ENCODE measurements around the gene TRMT2A. TPM values are rescaled to one million over a fixed set of nuclear protein-coding genes. Genes with fewer than 3 reads are reported as not detected.

Gene TRMT2A
- total RNA-seq, 1 experiment from 2014 or later: 39.9 TPM

DNA sequence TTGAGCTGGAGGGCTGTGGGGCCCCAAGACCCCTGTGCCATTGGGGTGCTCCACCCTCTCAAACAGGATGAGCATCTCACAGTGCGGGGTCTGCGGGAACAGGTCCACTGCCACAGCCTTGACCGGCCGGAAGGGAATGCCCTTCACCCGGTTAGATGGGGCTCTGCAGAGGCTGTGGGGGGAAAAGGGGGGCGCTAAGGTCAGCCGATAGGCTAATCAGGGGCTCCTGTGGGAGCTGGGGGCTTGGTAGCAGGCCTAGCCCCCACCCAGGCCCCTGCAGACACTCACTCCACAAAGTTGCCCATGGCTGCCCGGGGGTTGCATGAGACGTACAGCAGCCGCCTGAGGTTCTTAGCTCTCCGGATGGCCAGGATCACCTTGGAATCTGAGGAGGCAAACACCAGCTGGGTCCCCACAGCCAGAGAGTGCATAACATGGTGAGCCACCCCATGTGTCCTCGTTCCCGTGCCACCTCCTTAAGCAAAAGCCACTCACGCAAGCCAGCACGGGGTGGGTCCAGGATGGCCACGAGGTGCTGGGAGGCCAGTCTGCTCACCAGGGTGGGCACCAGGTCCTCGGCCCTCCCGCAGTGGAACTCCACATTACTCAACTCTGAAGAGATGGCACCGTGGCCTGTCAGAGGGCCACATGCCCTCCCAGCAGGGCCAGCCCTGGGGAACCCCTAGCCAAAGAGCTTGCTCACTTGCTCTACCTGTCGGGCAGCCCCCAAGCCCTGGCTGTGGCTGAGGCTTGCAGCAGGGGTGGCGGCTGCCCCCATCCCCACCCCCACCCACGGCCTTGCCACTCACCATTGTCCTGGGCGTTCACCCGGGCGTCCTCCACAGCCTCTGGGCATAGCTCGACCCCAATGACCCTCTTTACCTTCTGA lies 4.2 kb downstream of the TRMT2A start:
- peaks cover 90% of the 10 kb centered on the region for H3K36me3 ChIP-seq

DNA sequence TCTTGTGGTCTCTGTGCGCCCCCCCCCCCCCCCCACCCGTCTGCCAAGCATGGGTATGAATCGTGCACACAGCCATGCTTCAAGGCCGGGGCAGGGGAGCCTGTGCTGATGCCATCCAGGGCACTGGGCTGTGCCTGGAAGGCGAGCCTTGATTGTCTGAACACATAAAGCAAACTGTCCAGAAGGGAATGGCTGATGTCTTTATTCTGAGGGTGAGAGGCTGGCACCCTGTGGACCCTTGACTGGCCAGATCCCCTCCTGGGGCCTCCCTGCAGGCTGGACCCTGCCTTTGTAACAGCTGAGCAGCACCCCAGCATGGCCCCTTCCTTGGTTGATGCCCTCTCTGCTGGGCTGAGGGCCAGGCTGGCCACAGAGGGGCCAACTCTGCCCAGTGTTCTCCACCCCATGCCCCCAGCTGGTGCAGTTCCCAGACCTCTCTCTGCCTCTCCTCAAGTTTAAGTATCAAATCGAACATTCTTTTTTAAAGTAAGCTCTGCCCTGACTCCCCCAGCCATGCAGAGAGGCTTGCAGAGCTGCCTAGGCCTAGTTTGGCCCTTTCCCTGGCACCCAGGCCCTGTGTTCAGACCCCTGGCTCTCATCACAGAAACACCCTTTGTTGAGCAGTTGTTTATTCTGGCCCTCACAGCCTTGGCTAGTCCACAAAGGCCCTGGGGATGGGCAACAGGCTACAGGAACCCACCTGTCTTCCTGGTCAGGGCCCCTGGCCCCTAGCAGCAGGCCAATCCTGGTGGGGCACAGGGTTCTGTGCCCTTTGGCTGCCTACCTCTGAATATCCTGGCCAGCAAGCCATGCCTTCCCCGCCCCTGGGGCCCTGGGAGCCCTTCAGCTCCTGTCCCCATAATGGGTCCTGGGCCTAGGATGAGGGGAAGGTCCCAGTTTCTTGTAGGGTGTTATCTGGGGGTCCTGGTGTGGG lies 5.1 kb downstream of the TRMT2A start:
- H3K4me1 ChIP-seq (replicated peaks): peaks cover 11% of the 10 kb centered on the region
- no peak overlapping the region for H3K4me3 ChIP-seq
- peaks cover 96% of the 10 kb centered on the region for H3K36me3 ChIP-seq
- H3K27ac ChIP-seq: no peak overlapping the region
- no peaks in the 10 kb centered on the region for H3K9me3 ChIP-seq (replicated peaks)
- H3K27me3 ChIP-seq (replicated peaks): no peaks in the 10 kb centered on the region
- no peak for DNase-seq (ENCODE audit: low read depth in 1 of 2, low spot score in 2 of 2)

More for the DNA sequence above, 4.2 kb downstream of the TRMT2A start:
- Histone ChIP-seq H3K9me3 (replicated peaks) (no peaks in the 10 kb centered on the region), H3K4me1 (replicated peaks) (peaks cover 11% of the 10 kb centered on the region), H3K4me3 (no peak overlapping the region), H3K27ac (no peak overlapping the region), H3K27me3 (replicated peaks) (no peaks in the 10 kb centered on the region)
- no peak for DNase-seq (ENCODE audit: low read depth in 1 of 2, low spot score in 2 of 2)

DNA sequence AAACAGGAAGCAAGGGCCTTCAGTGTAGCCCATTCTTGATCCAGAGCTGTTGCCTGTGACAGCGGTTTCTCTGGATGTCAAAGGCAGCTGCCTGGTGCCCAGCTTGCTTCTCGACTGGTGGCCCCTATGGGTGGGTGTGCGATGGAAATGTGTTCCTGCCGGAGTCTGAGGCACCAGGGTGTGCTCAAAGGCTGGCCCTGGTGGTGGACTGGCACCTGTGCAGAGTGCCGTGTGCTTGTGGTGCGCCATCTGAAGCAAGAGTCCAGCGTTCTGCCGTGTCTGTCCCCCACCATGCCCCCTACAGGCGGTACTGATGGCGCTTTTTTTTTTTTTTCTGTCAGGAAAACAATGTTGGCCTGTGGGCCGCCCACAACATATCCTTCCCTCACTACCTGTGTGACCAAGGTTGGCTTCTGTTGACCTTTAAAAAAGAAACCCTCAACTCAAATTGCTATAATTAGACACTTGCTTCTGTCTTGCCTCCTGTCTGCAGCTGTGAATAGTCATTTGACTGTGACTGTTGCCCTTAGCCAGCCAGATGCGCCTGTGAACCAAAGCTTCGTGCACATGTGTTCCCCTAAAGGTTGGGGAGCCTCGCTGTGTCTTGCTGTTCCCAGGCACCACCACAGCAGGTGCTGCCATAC lies 5.9 kb downstream of the TRMT2A start:
- Histone ChIP-seq H3K36me3 (peaks cover 98% of the 10 kb centered on the region), H3K27ac (no peak overlapping the region), H3K27me3 (replicated peaks) (no peaks in the 10 kb centered on the region), H3K4me1 (replicated peaks) (peaks cover 8% of the 10 kb centered on the region), H3K4me3 (no peak overlapping the region), H3K9me3 (replicated peaks) (no peaks in the 10 kb centered on the region)
- DNase-seq (ENCODE audit: low read depth in 1 of 2, low spot score in 2 of 2): no peak

DNA sequence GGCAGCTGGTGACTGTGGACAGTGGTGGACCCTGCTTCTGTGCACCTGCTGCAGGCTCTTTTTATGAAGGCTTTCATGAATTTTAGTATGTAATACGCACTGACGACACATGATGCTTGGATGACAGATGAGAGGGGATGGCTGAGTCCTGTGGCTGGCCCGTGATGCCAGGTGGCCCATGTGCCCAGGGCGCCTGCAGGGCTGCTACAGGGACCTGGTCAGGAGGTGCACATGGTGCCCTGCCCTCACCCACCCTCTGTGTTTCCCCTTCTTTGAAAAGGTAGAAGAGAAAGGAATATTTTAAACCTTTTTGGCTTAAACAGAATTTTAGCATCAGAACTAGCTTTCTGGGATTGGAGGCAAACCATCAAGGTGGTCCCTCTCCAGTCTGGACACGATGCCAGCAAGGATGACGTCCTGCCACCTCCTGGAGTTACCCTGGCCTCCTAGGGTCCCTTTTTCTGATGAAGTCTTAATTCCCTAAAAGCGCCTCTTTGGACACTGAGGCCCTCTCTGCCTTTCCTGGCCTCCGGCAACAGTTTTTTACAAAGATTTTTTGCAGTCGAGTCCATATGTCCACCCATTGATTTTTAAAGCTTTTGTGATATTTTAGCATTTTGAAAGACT lies 6.6 kb downstream of the TRMT2A start:
- H3K27me3 ChIP-seq (replicated peaks): no peaks in the 10 kb centered on the region
- peaks cover 2% of the 10 kb centered on the region for H3K4me1 ChIP-seq (replicated peaks)
- H3K27ac ChIP-seq: no peak overlapping the region
- no peak overlapping the region for H3K4me3 ChIP-seq
- DNase-seq (ENCODE audit: low read depth in 1 of 2, low spot score in 2 of 2): no peak
- H3K36me3 ChIP-seq: peaks cover 98% of the 10 kb centered on the region
- H3K9me3 ChIP-seq (replicated peaks): no peaks in the 10 kb centered on the region

DNA sequence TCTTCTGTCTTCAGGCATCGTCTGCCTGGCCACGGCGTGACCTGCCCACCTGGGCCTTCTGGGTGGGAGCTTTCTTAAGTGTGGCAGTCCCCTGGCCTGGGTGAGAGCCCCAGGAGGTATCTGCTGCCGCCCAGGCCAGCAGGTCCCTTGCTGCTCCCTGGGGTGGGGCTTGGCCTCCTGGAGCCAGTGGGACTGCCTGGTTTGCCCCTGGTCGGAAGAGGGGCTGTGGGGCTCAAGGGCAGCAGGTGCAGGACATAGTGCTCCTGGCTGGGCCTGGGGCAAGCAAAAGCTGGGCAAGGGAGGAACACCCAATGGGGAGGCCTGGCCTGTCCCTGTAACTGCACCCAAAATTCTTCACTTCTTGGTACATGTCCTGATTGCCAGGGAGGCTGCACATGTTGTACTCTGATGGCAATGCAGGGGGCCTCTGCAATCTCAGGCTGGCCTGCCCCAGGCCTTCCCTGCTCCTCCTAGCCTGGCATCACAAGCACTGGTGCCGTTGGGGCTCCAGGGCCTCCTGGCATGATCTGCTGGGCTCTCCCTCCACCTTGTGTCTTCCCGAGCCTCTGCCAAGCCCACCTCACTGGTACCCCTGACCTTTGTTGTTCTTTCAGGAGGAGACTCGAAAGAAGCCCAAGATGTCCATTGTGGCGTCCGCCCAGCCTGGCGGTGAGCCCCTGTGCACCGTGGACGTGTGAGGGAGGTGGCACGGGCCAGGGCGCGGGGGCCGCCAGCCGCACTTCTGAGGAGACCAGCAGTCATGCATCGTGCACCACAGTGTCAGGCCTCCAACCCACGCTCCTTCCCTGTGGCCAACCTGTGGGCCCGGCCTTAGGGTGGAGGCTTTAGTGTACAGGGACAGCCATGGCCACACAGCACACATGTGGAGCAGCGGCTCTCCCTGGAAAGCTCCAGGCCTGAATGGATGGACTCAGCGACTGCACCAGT lies 7.3 kb downstream of the TRMT2A start:
- Histone ChIP-seq H3K27ac (no peak overlapping the region), H3K4me3 (no peak overlapping the region), H3K27me3 (replicated peaks) (no peaks in the 10 kb centered on the region), H3K36me3 (peaks cover 98% of the 10 kb centered on the region), H3K4me1 (replicated peaks) (no peaks in the 10 kb centered on the region), H3K9me3 (replicated peaks) (no peaks in the 10 kb centered on the region)
- DNase-seq (ENCODE audit: low read depth in 1 of 2, low spot score in 2 of 2): no peak

DNA sequence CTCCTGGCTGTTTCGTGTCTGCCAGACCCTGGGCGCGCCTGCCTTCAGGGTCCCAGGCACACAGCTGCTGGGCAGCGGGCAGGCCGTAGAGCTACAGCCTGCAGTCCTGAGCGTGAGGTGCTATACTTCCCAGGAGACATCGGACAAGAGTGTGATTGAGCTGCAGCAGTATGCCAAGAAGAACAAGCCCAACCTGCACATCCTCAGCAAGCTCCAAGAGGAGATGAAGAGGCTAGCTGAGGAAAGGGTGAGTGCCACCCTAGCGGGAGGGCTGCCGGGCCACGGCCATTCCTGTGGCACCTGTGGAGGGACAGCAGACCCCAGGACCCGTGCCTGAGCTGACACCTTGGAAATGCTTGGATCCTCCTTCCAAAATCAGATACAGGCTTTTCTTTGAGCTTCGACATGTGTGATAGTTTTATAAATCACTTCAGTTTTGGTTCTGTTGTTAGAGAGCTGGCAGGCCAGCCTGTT lies 8.2 kb downstream of the TRMT2A start:
- Histone ChIP-seq H3K27me3 (replicated peaks) (no peaks in the 10 kb centered on the region), H3K36me3 (peaks cover 98% of the 10 kb centered on the region), H3K4me1 (replicated peaks) (no peaks in the 10 kb centered on the region), H3K4me3 (no peak overlapping the region), H3K9me3 (replicated peaks) (no peaks in the 10 kb centered on the region), H3K27ac (no peak overlapping the region)
- no peak for DNase-seq (ENCODE audit: low read depth in 1 of 2, low spot score in 2 of 2)

DNA sequence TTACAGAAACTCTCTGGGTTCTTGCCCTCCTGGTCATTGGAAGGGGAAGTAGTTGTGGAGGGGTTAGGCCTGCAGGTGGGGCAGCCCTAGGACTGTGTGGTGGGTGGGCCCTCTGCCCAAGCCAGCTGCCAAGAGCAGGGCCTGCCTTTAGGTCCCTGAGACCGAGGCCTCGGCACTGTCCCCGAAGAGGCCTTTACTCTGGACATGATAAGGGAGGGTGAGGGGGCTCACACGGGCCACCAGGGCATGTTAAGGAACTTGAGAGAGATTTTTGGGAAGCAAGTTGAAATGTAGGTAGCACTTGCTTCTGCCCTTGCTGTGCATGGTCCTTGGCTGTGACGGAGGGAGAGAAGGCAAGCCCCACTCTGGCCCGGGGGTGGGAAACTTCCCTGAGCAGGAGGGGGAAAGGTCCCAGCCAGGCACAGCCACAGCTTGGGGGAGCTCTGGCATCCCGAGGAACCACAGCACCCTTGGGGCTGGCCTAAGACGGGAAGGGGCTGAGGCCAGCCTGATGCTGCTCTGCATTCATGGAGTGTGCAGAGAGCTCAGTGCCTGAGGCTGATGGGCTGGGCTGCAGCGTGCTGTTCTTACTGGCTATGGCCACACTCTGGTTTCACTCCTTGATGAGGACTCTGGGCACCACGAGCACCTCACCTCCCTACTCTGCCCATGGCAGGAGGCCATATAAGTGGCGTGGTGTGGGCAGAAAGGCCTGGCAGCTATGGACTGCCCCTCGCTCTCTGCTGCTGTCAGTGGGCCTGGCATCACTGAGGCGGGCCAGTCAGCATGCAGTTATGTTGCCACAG lies 8.9 kb downstream of the TRMT2A start:
- Histone ChIP-seq H3K27me3 (replicated peaks) (no peaks in the 10 kb centered on the region), H3K9me3 (replicated peaks) (no peaks in the 10 kb centered on the region), H3K27ac (no peak overlapping the region), H3K4me3 (no peak overlapping the region), H3K36me3 (peaks cover 100% of the 10 kb centered on the region), H3K4me1 (replicated peaks) (no peaks in the 10 kb centered on the region)
- DNase-seq (ENCODE audit: low read depth in 1 of 2, low spot score in 2 of 2): no peak

DNA sequence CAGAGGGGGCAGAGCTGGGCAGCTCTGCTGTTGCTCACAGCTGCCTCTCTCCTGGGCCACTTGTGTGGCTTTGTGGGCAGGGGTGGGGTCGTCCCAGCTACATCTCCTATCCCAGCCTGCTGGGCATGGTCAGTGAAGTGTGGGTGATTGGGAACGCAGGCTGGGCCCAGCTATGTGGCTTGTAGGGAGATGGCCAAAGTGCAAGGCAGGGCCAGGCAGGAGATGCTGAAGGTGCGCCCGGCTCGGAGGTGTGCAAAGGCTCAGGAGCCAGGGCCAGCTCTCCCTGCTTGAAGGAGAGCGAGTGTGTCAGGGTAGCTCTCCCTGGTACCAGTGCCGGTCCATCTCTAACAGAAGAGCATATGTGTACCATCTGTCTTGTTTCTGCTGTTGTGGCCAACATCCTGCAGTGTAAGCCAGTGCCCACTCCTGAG lies 9.5 kb downstream of the TRMT2A start:
- no peaks in the 10 kb centered on the region for H3K27me3 ChIP-seq (replicated peaks)
- no peak for DNase-seq (ENCODE audit: low read depth in 1 of 2, low spot score in 2 of 2)
- H3K4me3 ChIP-seq: no peak overlapping the region
- H3K27ac ChIP-seq: no peak overlapping the region
- peaks cover 100% of the 10 kb centered on the region for H3K36me3 ChIP-seq
- H3K4me1 ChIP-seq (replicated peaks): no peaks in the 10 kb centered on the region
- no peaks in the 10 kb centered on the region for H3K9me3 ChIP-seq (replicated peaks)

DNA sequence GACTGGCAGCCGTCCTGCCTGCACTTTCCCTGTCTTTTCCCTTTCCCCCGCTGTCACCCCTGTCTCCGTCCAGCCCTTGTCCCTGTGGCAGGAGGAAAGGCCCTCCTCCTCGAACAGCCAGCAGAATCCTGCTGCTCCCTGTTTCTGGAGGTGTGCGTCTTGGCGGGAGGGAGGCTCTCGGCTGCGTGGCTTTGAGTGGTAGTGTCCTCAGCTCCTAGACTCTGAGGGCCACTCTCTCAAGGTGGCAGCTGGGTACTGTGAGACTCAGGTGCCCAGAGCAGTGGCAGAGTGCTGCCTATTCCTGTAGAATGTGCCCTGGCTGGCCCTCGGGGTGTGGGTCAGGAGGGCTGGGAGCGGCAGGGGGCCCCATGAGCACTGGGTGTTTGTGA lies 10.2 kb downstream of the TRMT2A start:
- Histone ChIP-seq H3K27ac (no peak overlapping the region), H3K4me1 (replicated peaks) (no peaks in the 10 kb centered on the region), H3K36me3 (peaks cover 100% of the 10 kb centered on the region), H3K27me3 (replicated peaks) (no peaks in the 10 kb centered on the region), H3K9me3 (replicated peaks) (no peaks in the 10 kb centered on the region), H3K4me3 (no peak overlapping the region)
- no peak for DNase-seq (ENCODE audit: low read depth in 1 of 2, low spot score in 2 of 2)

DNA sequence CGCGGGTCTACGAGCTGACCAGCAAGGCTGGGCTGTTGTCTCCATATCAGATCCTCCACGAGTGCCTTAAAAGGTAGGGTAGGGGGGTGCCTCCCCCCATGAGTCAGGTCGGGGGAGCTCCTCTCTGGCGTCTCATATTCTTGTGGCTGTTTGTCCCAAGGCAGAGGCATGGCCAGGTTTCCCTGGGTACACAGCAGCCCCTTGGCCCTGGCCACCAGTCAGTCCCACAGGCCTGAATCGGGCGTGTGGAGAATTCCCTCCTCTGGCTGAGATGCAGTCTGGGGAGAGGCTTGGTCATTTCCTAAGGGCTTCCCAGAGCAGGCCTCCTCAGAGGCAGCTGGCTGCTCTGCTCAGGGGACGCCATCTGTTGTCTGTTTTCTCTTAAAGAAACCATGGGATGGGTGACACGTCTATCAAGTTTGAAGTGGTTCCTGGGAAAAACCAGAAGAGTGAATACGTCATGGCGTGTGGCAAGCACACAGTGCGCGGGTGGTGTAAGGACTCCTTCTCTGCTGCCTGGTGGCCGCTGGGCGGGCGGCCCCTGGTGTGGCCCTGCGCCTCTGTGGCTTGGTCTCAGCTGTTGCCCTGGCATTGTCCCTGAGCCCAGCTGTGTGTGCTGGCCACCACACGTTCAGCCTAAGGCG lies 10.7 kb downstream of the TRMT2A start:
- H3K27ac ChIP-seq: no peak overlapping the region
- H3K4me3 ChIP-seq: no peak overlapping the region
- H3K4me1 ChIP-seq (replicated peaks): no peaks in the 10 kb centered on the region
- no peaks in the 10 kb centered on the region for H3K27me3 ChIP-seq (replicated peaks)
- peaks cover 100% of the 10 kb centered on the region for H3K36me3 ChIP-seq
- no peak for DNase-seq (ENCODE audit: low read depth in 1 of 2, low spot score in 2 of 2)
- H3K9me3 ChIP-seq (replicated peaks): no peaks in the 10 kb centered on the region

DNA sequence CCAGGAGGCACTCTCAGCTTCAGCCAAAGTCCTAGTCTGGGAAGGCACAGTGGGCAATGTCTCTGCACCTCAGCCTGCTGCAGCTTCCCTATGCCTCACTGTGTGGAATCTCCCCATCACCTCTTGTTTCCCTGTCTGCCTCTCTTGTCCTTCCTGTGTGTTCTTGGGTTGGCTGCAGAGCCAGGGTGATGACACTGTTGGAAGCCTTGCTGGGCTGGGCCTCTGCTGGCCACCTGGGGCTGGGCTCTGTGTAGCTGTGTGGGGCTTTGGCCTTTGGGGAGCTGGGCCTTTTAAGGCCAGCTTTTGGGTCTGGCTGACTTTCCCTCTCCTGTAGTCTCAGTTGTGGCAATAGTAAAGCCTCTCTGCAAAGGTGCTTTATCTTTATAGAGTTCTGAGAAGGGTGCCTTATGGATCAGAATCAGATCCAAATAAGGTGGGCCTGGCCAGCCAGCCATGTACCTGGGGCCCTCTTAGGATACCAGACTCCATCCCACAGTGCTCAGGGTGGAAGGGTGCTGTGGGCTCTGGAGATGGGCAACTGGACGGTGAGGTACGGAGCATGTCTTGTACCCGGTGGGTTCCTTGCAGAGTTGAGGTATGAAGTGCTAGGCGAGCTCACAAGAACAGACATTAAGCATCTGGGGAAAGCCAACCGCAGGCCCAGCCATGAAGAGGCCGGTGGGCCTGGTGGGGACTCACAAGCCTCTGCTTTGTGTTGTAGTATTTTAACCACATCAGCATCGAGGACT lies 11.4 kb downstream of the TRMT2A start:
- Histone ChIP-seq H3K27ac (no peak overlapping the region), H3K27me3 (replicated peaks) (no peaks in the 10 kb centered on the region), H3K9me3 (replicated peaks) (no peaks in the 10 kb centered on the region), H3K4me1 (replicated peaks) (no peaks in the 10 kb centered on the region), H3K4me3 (no peak overlapping the region), H3K36me3 (peaks cover 100% of the 10 kb centered on the region)
- no peak for DNase-seq (ENCODE audit: low read depth in 1 of 2, low spot score in 2 of 2)
